CD14-positive monocyte (primary cell): Measurements from ENCODE around the gene PTPRN2. TPM values are rescaled to one million over a fixed set of nuclear protein-coding genes. Genes with fewer than 3 reads are reported as not detected.

ENCODE experiments used
- DNase-seq, 3 donors: peaks; one replicate each; pipeline ENCODE4 v3.0.0-alpha.2; 2011 to 2022
- H2AFZ ChIP-seq: 2 replicates; pipeline ENCODE4 v1.6.0; 2012; ENCODE audit warnings: mild to moderate bottlenecking, low read depth, low read length, inconsistent platforms; ENCODE audit not compliant: insufficient read depth, poor library complexity, severe bottlenecking
- H3K27ac ChIP-seq, 2 donors: 1 replicate in 1 of 2; 2 replicates in 1 of 2; pipeline ENCODE4 v1.5.1; 2012 to 2013; ENCODE audit warnings: low read length in 2 of 2, control low read depth in 1 of 2, inconsistent platforms in 1 of 2, low read depth in 1 of 2, mild to moderate bottlenecking in 1 of 2
- H3K27me3 ChIP-seq, 2 donors: one replicate each; pipeline versions ENCODE4 v1.6.0 to v1.6.1; 2011 to 2013; ENCODE audit warnings: low read length in 2 of 2; ENCODE audit not compliant: control insufficient read depth in 2 of 2, insufficient read depth in 2 of 2
- H3K36me3 ChIP-seq, 2 donors: replicated peaks in 1 of 2; 1 replicate in 1 of 2; 2 replicates in 1 of 2; pipeline versions ENCODE4 v1.5.1 to v1.6.1; 2012 to 2013; ENCODE audit warnings: low read length in 2 of 2, control low read depth in 1 of 2, inconsistent platforms in 1 of 2, mild to moderate bottlenecking in 1 of 2; ENCODE audit not compliant: insufficient read depth in 2 of 2, control insufficient read depth in 1 of 2
- H3K4me1 ChIP-seq, 2 donors: 1 replicate in 1 of 2; 2 replicates in 1 of 2; pipeline versions ENCODE4 v1.5.1 to v1.6.1; 2012 to 2013; ENCODE audit warnings: low read length in 2 of 2, control low read depth in 1 of 2, inconsistent platforms in 1 of 2, mild to moderate bottlenecking in 1 of 2, moderate library complexity in 1 of 2; ENCODE audit not compliant: insufficient read depth in 2 of 2, control insufficient read depth in 1 of 2
- H3K4me2 ChIP-seq: replicated peaks from 2 replicates; pipeline ENCODE3; 2012; ENCODE audit warnings: low read length, moderate library complexity, mild to moderate bottlenecking; ENCODE audit not compliant: poor library complexity, severe bottlenecking; ENCODE audit errors: extremely low read depth
- H3K4me3 ChIP-seq, 3 experiments: fragments of 200-600 bp in 1 of 3; sonication (generic) in 1 of 3; replicated peaks in 1 of 3; 1 replicate in 2 of 3; 2 replicates in 1 of 3; pipeline ENCODE4 v1.5.1; 2011 to 2013; ENCODE audit warnings: low read length in 3 of 3, mild to moderate bottlenecking in 3 of 3, control low read depth in 2 of 3, low read depth in 2 of 3, inconsistent platforms in 1 of 3, moderate library complexity in 1 of 3
- H3K79me2 ChIP-seq: 2 replicates; pipeline ENCODE4 v1.6.0; 2012; ENCODE audit warnings: mild to moderate bottlenecking, control low read depth, inconsistent platforms, low read length, moderate library complexity; ENCODE audit not compliant: insufficient read depth
- H3K9ac ChIP-seq: 2 replicates; pipeline ENCODE4 v1.6.0; 2017; ENCODE audit warnings: low read length, mild to moderate bottlenecking; ENCODE audit not compliant: insufficient read depth, poor library complexity, severe bottlenecking
- H3K9me3 ChIP-seq, 2 donors: replicated peaks in 1 of 2; 1 replicate in 1 of 2; 2 replicates in 1 of 2; pipeline versions ENCODE4 v1.5.1 to v1.6.1; 2012 to 2013; ENCODE audit warnings: low read length in 2 of 2, control low read depth in 1 of 2; ENCODE audit not compliant: control insufficient read depth in 1 of 2, insufficient read depth in 1 of 2
- H4K20me1 ChIP-seq: 2 replicates; pipeline ENCODE4 v1.6.0; 2012; ENCODE audit warnings: mild to moderate bottlenecking, low read length, control low read depth, moderate library complexity; ENCODE audit not compliant: insufficient read depth
- H3K27ac Mint-ChIP-seq, 7 donors: one replicate each; pipeline ENCODE4 v1.8.0; 2020; ENCODE audit warnings: mild to moderate bottlenecking in 7 of 7, mixed read lengths in 7 of 7, moderate library complexity in 6 of 7, inconsistent platforms in 2 of 7
- H3K27me3 Mint-ChIP-seq, 3 donors: one replicate each; pipeline ENCODE4 v1.8.0; 2021 to 2022; ENCODE audit warnings: low read depth in 3 of 3, mild to moderate bottlenecking in 3 of 3, mixed read lengths in 3 of 3, moderate library complexity in 3 of 3, inconsistent platforms in 1 of 3
- H3K36me3 Mint-ChIP-seq, 2 donors: one replicate each; pipeline ENCODE4 v1.8.0; 2020; ENCODE audit warnings: mixed read lengths in 2 of 2, inconsistent platforms in 1 of 2, mild to moderate bottlenecking in 1 of 2
- H3K4me1 Mint-ChIP-seq: one replicate; pipeline ENCODE4 v1.8.0; 2020; ENCODE audit warnings: mild to moderate bottlenecking, mixed read lengths
- H3K4me3 Mint-ChIP-seq, 2 donors: one replicate each; pipeline ENCODE4 v1.8.0; 2020; ENCODE audit warnings: mild to moderate bottlenecking in 2 of 2, mixed read lengths in 2 of 2, moderate library complexity in 1 of 2
- H3K9me3 Mint-ChIP-seq, 7 donors: one replicate each; pipeline ENCODE4 v1.8.0; 2020 to 2022; ENCODE audit warnings: mixed read lengths in 7 of 7, mild to moderate bottlenecking in 6 of 7, moderate library complexity in 6 of 7, inconsistent platforms in 2 of 7
- CTCF ChIP-seq: fragments of 200-600 bp; IDR thresholded peaks from one replicate; pipeline ENCODE4 v1.8.0; 2022; ENCODE audit warnings: antibody characterized with exemption, mild to moderate bottlenecking
- WGBS: methylation state at CpG from one replicate; pipeline ENCODE4 v1.1.5; 2013; ENCODE audit warnings: missing lambda C conversion rate; ENCODE audit not compliant: insufficient coverage; 5-methylcytosine and 5-hydroxymethylcytosine counted together
- intact Hi-C, 2 donors: fragments of 100-400 bp; cut with micrococcal nuclease; formaldehyde crosslinking; loops; one replicate each; pipeline versions ENCODE4 v1.15.0 to v1.15.1; 2023
- polyA plus RNA-seq, 3 donors: library from polyadenylated mRNA; depleted of rRNA in 1 of 3; unstranded in 2 of 3; stranded (reverse) in 1 of 3; fragments of 300-500 nt in 2 of 3; fragments of >200 nt in 1 of 3; fragmentation: Illumina TruSeq in 2 of 3; gene quantifications; 1 replicate in 2 of 3; 2 replicates in 1 of 3; pipeline ENCODE4 v1.2.3, GENCODE V29; 2012 to 2021

The PTPRN2 gene
- polyA plus RNA-seq, 3 donors, result 0.25 to 1.4 (median 0.97) TPM

DNA sequence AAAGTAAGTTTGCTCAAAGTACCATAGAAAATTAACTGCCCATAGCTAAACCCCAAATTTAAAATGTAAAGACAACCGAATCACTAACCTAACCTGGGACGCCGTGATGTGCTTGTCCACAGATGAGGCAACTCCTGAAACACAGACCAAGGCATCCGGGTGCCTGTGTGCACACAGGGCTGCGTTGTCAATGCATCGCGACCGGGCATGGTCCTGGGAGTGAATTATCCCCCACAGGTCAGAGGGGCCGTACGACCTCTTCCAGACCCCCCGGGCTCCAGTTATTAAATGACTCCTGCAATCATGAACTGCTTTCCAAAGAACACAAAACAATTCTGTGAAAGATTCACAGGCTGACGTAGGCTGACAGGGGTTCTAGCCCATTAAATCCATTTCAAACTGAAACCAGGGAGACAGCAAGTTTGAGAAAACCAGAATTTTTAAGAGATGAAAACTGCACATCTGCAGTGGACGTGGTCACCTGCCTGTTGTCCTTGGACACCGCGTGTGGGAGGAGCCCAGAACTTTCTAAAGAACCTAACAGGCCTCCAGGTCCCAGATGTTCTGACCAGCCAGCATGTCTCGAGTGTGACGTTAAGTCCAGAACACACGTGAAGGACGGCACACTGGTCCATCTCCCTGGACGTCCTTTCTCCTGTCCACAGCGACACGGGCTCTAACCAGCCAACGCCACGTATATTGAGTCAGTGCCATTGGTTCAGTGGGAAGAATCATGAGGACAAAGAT, 953.0 kb downstream of the PTPRN2 start:
- Histone ChIP-seq H3K79me2 (no peaks in the 10 kb centered on the region), H3K27me3 (peaks cover 0 to 7% of the 10 kb centered on the region in 2 donors), H3K36me3 (no peaks in the 10 kb centered on the region), H3K9me3 (peaks cover under 1 to 2% of the 10 kb centered on the region in 2 donors), H3K4me2 (no peak overlapping the region), H3K4me1 (no peaks in the 10 kb centered on the region), H2AFZ (no peak overlapping the region), H4K20me1 (no peaks in the 10 kb centered on the region), H3K4me3 (no peak overlapping the region), H3K9ac (no peak overlapping the region), H3K27ac (no peak overlapping the region)
- no peaks in the 10 kb centered on the region for H3K36me3 Mint-ChIP-seq
- H3K9me3 Mint-ChIP-seq, result peaks cover 0 to 6% (median 3%) of the 10 kb centered on the region in 7 donors
- WGBS, result 96% methylated on average over 20 of the region's 24 CpGs
- H3K27ac Mint-ChIP-seq, result peak overlapping the region in 1 of 7 donors; percentile 10
- H3K27me3 Mint-ChIP-seq, result peaks cover 3 to 17% (median 10%) of the 10 kb centered on the region in 3 donors
- no peak for DNase-seq
- TF ChIP-seq CTCF, result no peak
- no peaks in the 10 kb centered on the region for H3K4me1 Mint-ChIP-seq
- peak overlapping the region in 1 of 2 donors; percentile 51 for H3K4me3 Mint-ChIP-seq
- intact Hi-C loops, result no loop called here

DNA sequence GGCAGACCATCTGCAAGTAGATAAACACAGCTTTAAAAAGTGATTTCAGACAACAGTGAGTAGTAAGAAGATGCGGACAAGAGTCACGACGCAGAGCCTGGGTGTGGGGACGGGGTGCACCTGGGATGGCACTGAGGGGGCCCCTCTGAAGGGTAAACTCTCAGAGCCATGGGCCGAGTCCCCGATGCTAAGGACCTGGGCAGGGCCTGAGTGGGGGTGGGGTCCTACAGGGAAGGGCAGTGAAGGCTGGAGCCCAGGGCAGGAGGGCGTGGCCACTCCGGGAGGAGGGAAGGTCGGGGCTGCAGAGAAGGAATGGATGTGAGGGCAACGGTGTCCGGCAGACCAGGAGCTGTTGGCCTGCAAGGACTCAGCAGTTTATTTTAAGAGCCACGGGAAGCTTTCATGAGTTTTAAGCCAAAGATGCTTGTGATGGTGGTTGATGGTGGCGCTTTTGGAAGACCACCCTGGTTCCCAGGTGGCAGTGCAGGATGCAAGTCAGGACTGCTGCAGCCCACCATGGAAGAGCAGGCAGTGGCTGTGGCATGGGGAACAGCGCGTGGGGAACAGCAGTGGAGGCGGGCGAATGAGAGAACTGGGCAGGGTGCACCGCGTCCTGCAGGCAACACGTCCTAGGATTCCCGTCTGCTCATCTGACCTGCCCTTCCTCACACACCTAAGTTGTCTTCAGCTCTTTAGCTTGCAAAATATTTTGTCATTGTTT, 954.0 kb downstream of the PTPRN2 start:
- intact Hi-C loops, result no loop called here
- Histone ChIP-seq H2AFZ (no peak overlapping the region), H3K9me3 (no peaks in the 10 kb centered on the region), H3K4me1 (no peaks in the 10 kb centered on the region), H3K36me3 (no peaks in the 10 kb centered on the region), H3K27me3 (peaks cover 0 to 7% of the 10 kb centered on the region in 2 donors), H3K9ac (no peak overlapping the region), H3K4me2 (no peak overlapping the region), H3K27ac (no peak overlapping the region), H3K79me2 (no peaks in the 10 kb centered on the region), H3K4me3 (no peak overlapping the region), H4K20me1 (no peaks in the 10 kb centered on the region)
- Mint-ChIP-seq H3K9me3 (peaks cover 0 to 1% (median under 1%) of the 10 kb centered on the region in 7 donors), H3K27me3 (peaks cover 3 to 17% (median 10%) of the 10 kb centered on the region in 3 donors), H3K36me3 (no peaks in the 10 kb centered on the region), H3K4me3 (peak overlapping the region in 1 of 2 donors; percentile 17), H3K27ac (no peak overlapping the region), H3K4me1 (no peaks in the 10 kb centered on the region)
- WGBS, result 88% methylated on average over 21 of the region's 21 CpGs
- TF ChIP-seq CTCF, result no peak
- no peak for DNase-seq
